IMR-90 (cell line): Measurements from ENCODE around the gene AQP12B. TPM values are rescaled to one million over a fixed set of nuclear protein-coding genes. Genes with fewer than 3 reads are reported as not detected.
"Not testable (repeated sequence)": the region's sequence is repeated elsewhere in the genome, so short reads cannot be mapped to it uniquely, and the experiment has no call there.

Experiments used
- ATAC-seq: fragments of 200-7000 bp; cut with Tn5 transposase; 2 replicates; pipeline ENCODE4 v1.9.1; 2020; ENCODE audit warnings: low read depth, mild to moderate bottlenecking, moderate library complexity
- BruUV-seq: library from RNA; stranded (reverse); fragments of 400-500 nt; replicated peaks from 2 replicates; lab custom pipeline; 2021; lab: Mats Ljungman, UMichigan
- CTCF ChIA-PET: fragments of 300-600 bp; formaldehyde crosslinking; extraction: SDS; loops from one replicate; lab custom pipeline; 2021; ENCODE audit warnings: antibody characterized with exemption; lab: Yijun Ruan, JAX
- POLR2A ChIA-PET: fragments of 300-600 bp; sonication (Branson Sonifier 250); formaldehyde crosslinking; loops from one replicate; lab custom pipeline; 2022; ENCODE audit warnings: antibody characterized with exemption; ENCODE audit not compliant: unreplicated experiment; lab: Charles Lee
- DNase-seq: peaks from one replicate; pipeline ENCODE4 v3.0.0; 2013
- H2AFZ ChIP-seq: replicated peaks from 2 replicates; pipeline ENCODE3; 2013; ENCODE audit warnings: low read length, mild to moderate bottlenecking; ENCODE audit not compliant: poor library complexity
- H2AK5ac ChIP-seq: 2 replicates; pipeline ENCODE4 v1.6.1; 2013; ENCODE audit warnings: low read depth, low read length, inconsistent platforms
- H2AK9ac ChIP-seq: replicated peaks from 2 replicates; pipeline ENCODE3; 2013; ENCODE audit warnings: mild to moderate bottlenecking, low read depth, low read length, moderate library complexity; ENCODE audit not compliant: poor library complexity
- H2BK120ac ChIP-seq: 2 replicates; pipeline ENCODE4 v1.6.1; 2013; ENCODE audit warnings: low read depth, low read length, inconsistent platforms
- H2BK15ac ChIP-seq: 3 replicates; pipeline ENCODE4 v1.6.1; 2013; ENCODE audit warnings: low read depth, low read length, inconsistent platforms
- H2BK20ac ChIP-seq: 2 replicates; pipeline ENCODE4 v1.6.1; 2013; ENCODE audit warnings: low read depth, mild to moderate bottlenecking, inconsistent platforms, low read length, moderate library complexity
- H2BK5ac ChIP-seq: 2 replicates; pipeline ENCODE4 v1.6.1; 2013; ENCODE audit warnings: mild to moderate bottlenecking, low read depth, low read length, inconsistent platforms; ENCODE audit not compliant: poor library complexity, severe bottlenecking
- H3K14ac ChIP-seq: replicated peaks from 2 replicates; pipeline ENCODE4 v1.6.1; 2013; ENCODE audit warnings: low read depth, low read length, inconsistent platforms
- H3K18ac ChIP-seq: 2 replicates; pipeline ENCODE4 v1.6.1; 2013; ENCODE audit warnings: low read depth, low read length, control low read depth
- H3K23ac ChIP-seq: 2 replicates; pipeline ENCODE4 v1.6.1; 2013; ENCODE audit warnings: low read depth, low read length, inconsistent platforms
- H3K27ac ChIP-seq: 2 replicates; pipeline ENCODE4 v1.5.1; 2013; ENCODE audit warnings: mild to moderate bottlenecking, control low read depth, low read length; ENCODE audit not compliant: insufficient read depth
- H3K27me3 ChIP-seq: 2 replicates; pipeline ENCODE4 v1.6.1; 2013; ENCODE audit warnings: low read length; ENCODE audit not compliant: control insufficient read depth, insufficient read depth
- H3K36me3 ChIP-seq: 2 replicates; pipeline ENCODE4 v1.6.1; 2013; ENCODE audit warnings: low read length, mixed read lengths; ENCODE audit not compliant: control insufficient read depth, insufficient read depth
- H3K4ac ChIP-seq: 2 replicates; pipeline ENCODE4 v1.6.1; 2013; ENCODE audit warnings: low read depth, low read length, inconsistent platforms
- H3K4me1 ChIP-seq: 2 replicates; pipeline ENCODE4 v1.6.1; 2013; ENCODE audit warnings: low read length, mixed read lengths; ENCODE audit not compliant: control insufficient read depth, insufficient read depth
- H3K4me2 ChIP-seq: 2 replicates; pipeline ENCODE4 v1.6.1; 2013; ENCODE audit warnings: low read depth, mild to moderate bottlenecking, control low read depth, low read length, moderate library complexity
- H3K4me3 ChIP-seq: 2 replicates; pipeline ENCODE4 v1.5.1; 2013; ENCODE audit warnings: low read depth, mild to moderate bottlenecking, control low read depth, low read length, moderate library complexity; ENCODE audit not compliant: insufficient read depth
- H3K56ac ChIP-seq: 2 replicates; pipeline ENCODE4 v1.6.1; 2013; ENCODE audit warnings: low read length, inconsistent platforms; ENCODE audit not compliant: insufficient read depth; ENCODE audit errors: extremely low read depth
- H3K79me1 ChIP-seq, 2 experiments: 2 replicates each; pipeline ENCODE4 v1.6.1; 2013; ENCODE audit warnings: low read length in 2 of 2, inconsistent platforms in 1 of 2, low read depth in 1 of 2
- H3K9ac ChIP-seq: 2 replicates; pipeline ENCODE4 v1.6.1; 2013; ENCODE audit warnings: low read depth, low read length, control low read depth
- H3K9me1 ChIP-seq: 2 replicates; pipeline ENCODE4 v1.6.1; 2013; ENCODE audit warnings: low read length, inconsistent platforms; ENCODE audit not compliant: insufficient read depth
- H3K9me3 ChIP-seq: 2 replicates; pipeline ENCODE4 v1.6.1; 2013; ENCODE audit warnings: low read length; ENCODE audit not compliant: control insufficient read depth, insufficient read depth
- H4K20me1 ChIP-seq: 2 replicates; pipeline ENCODE4 v1.6.1; 2013; ENCODE audit warnings: low read length, inconsistent platforms; ENCODE audit not compliant: insufficient read depth
- H4K5ac ChIP-seq: 2 replicates; pipeline ENCODE4 v1.6.1; 2013; ENCODE audit warnings: mild to moderate bottlenecking, low read depth, low read length, control low read depth
- H4K8ac ChIP-seq, 2 experiments: 2 replicates each; pipeline ENCODE4 v1.6.1; 2013; ENCODE audit warnings: low read depth in 2 of 2, low read length in 2 of 2, control low read depth in 1 of 2, inconsistent platforms in 1 of 2
- H4K91ac ChIP-seq: 2 replicates; pipeline ENCODE4 v1.6.1; 2013; ENCODE audit warnings: low read depth, low read length, inconsistent platforms; ENCODE audit not compliant: insufficient read depth
- WGBS, 2 experiments: methylation state at CpG; one replicate each; pipeline versions ENCODE4 v1.1.5 to v1.1.7; 2013; ENCODE audit warnings: missing lambda C conversion rate in 2 of 2; ENCODE audit not compliant: insufficient read length in 1 of 2; ENCODE audit errors: extremely low coverage in 2 of 2; 5-methylcytosine and 5-hydroxymethylcytosine counted together
- dilution Hi-C: fragments of 300-500 bp; cut with HindIII; formaldehyde crosslinking; loops from one replicate; pipeline ENCODE4 v1.14.3; 2018; ENCODE audit warnings: low sequenced_read_pairs; ENCODE audit not compliant: unreplicated experiment
- in situ Hi-C: fragments of 300-500 bp; cut with MboI; formaldehyde crosslinking; loops from 3 replicates; pipeline ENCODE4 v1.14.3; 2019; ENCODE audit warnings: low sequenced_read_pairs, inconsistent platforms, mixed read lengths
- intact Hi-C: fragments of 100-400 bp; cut with micrococcal nuclease; formaldehyde crosslinking; loops from 2 replicates; pipeline ENCODE4 v1.10.0; 2022
- polyA plus RNA-seq, 3 experiments: library from polyadenylated mRNA; depleted of rRNA; stranded (reverse); fragments of >200 nt; gene quantifications; 2 replicates each; pipeline ENCODE4 v1.2.3, GENCODE V29; 2012; ENCODE audit warnings: low replicate concordance in 1 of 3
- total RNA-seq: library from RNA; depleted of rRNA; stranded (reverse); fragments of >200 nt; gene quantifications from 2 replicates; pipeline ENCODE4 v1.2.3, GENCODE V29; 2012

Gene AQP12B
- total and polyA plus RNA-seq, 2 of the 4 experiments (the other 2 are of a cell fraction): not detected

DNA sequence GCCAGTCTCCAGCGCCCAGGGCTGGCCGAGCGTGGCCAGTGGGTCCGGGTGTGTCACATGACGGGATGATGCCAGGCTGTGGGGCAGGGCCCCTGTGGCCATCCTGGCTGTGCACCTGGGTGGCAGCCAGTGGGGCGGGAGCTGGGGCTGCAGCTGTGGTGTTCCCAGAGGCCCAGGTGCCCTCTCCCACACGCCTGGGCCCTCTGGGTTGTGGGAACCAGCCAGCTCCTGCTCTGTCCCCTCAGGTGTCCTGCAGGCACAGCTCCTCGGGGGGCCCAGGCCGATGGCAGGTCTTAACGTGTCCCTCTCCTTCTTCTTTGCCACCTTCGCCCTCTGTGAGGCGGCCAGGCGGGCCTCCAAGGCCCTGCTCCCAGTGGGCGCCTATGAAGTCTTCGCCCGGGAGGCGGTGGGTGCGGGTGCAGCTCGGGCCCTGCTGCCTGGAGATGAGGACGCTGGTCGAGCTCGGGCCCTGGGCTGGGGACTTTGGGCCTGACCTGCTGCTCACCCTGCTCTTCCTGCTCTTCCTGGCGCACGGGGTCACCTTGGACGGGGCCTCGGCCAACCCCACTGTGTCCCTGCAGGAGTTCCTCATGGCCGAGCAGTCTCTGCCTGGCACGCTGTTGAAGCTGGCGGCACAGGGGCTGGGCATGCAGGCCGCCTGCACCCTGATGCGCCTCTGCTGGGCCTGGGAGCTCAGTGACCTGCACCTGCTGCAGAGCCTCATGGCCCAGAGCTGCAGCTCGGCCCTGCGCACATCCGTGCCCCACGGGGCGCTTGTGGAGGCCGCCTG lies 9.1 kb upstream of the AQP12B start, which contains the start of gene AQP12A:
Gene AQP12A (plus strand): TSS at position 236 of the 790 bp plus-strand sequence. CDS start 48 bp downstream, at position 284.
- not testable (repeated sequence) for ATAC-seq

DNA sequence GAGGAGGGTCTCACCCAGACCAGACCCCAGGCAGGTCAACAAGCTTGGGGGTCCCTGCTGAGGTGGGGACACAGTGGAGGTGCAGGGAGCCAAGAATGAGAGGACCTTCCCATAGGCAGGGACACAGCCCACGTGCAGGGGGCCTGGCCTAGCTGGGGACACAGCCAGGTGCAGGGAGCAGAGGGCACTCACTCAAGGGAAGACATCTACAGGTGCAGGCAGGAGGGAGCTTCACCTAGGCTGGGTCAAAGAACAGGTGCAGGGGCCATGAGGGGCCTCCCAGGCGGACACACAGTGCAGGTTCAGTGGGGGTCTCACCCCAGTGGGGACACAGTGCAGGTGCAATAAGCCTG lies 8.4 kb upstream of the AQP12B start:
- H4K20me1 ChIP-seq, H4K8ac ChIP-seq, H3K23ac ChIP-seq, H2BK5ac ChIP-seq, in situ Hi-C loops, H3K4me2 ChIP-seq, H2AK5ac ChIP-seq, H3K4ac ChIP-seq, H3K9me3 ChIP-seq, H3K36me3 ChIP-seq, H2BK15ac ChIP-seq, H2BK20ac ChIP-seq, H3K4me1 ChIP-seq, H3K14ac ChIP-seq, BruUV-seq, CTCF ChIA-PET, H3K79me1 ChIP-seq, H3K56ac ChIP-seq, H3K4me3 ChIP-seq, H4K5ac ChIP-seq, H4K91ac ChIP-seq, H2BK120ac ChIP-seq, intact Hi-C loops, dilution Hi-C loops, H3K27ac ChIP-seq, H3K9ac ChIP-seq, POLR2A ChIA-PET, ATAC-seq, H3K18ac ChIP-seq, H3K9me1 ChIP-seq, H2AK9ac ChIP-seq, H2AFZ ChIP-seq, DNase-seq: not testable (repeated sequence)
- H3K27me3 ChIP-seq: peaks cover 25% of the 10 kb centered on the region
- no CpG with 5 or more reads among the region's 2 CpGs for WGBS, 2 experiments

More for the DNA sequence above, 9.1 kb upstream of the AQP12B start, which contains the start of gene AQP12A:
- DNase-seq, H3K18ac ChIP-seq, H3K9me1 ChIP-seq, H2BK20ac ChIP-seq, H3K14ac ChIP-seq, BruUV-seq, H2BK5ac ChIP-seq, H3K4ac ChIP-seq, dilution Hi-C loops, H2BK120ac ChIP-seq, H2BK15ac ChIP-seq, H3K56ac ChIP-seq, H3K4me1 ChIP-seq, H2AK9ac ChIP-seq, intact Hi-C loops, H2AFZ ChIP-seq, H4K5ac ChIP-seq, H3K4me3 ChIP-seq, H4K91ac ChIP-seq, H4K8ac ChIP-seq, H3K9ac ChIP-seq, in situ Hi-C loops, H3K4me2 ChIP-seq, H3K79me1 ChIP-seq, H3K36me3 ChIP-seq, H2AK5ac ChIP-seq, H4K20me1 ChIP-seq, H3K23ac ChIP-seq, H3K9me3 ChIP-seq, CTCF ChIA-PET, POLR2A ChIA-PET, H3K27ac ChIP-seq: not testable (repeated sequence)
- WGBS, 2 experiments: no CpG with 5 or more reads among the region's 37 CpGs
- H3K27me3 ChIP-seq: peaks cover 20% of the 10 kb centered on the region
